Brain pericyte (primary cell): ENCODE results near the gene SCRG1.

Source experiments
- DNase-seq: peaks from one replicate; pipeline ENCODE4 v3.0.0-alpha.2; 2012; ENCODE audit warnings: low read depth, low spot score

SCRG1 gene

DNA sequence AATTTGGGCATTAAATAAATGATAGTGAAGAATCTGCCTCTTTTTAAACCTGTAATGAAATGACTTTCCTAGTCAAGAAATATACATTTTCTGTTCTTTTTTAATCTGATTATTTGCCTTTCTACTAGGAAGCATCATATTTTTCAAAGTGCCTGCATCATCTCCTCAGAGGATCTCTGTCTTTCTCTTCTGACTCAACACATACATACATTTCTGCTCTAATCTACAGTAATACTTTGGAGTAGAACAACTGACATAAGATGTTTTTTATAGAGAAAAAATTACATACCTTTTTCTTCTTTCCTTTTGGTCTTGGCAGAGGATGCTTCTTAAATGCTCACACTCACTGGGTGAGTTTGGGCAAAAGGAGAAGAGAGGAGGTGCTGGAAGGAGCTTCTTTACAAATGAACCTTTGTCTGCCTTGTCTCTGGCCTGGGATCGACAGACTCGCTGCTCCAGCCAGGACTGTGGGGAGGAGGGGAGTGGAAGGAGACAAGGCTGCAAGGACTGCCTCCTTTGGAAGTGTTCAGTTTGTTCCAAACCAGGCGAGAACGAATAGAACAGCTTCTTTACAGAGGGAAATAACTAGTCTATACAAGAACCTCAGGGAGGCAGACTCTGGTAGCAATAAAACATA, at the start of gene SCRG1:
Gene SCRG1, minus strand, starts transcription at position 338 of the 637 bp plus-strand sequence. CDS start 7,702 bp downstream, outside the sequence.
- DNase-seq = no peak

DNA sequence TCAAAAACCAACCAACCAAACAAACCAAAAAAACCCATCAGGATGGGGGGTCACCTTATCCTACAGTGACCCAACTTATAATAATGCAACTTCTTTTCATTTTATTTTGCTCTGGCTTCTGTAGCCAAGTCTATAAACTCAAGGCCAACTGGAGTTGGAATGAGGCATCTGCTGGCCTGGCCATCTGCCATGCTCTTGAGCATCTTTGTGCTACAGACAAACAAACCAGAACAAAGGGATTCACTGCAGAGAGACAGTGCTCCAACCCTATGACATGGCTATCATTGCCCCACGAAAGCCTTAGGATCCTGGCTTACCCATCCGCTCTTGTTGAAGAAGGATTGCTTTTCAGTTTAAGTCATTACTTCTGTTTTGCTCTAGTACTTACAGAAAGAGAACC, 49.2 kb upstream of the SCRG1 start:
- DNase-seq = no peak

GRCh38 chr4:173446416-173446815, 47.5 kb upstream of the SCRG1 start:
- DNase-seq = no peak

DNA sequence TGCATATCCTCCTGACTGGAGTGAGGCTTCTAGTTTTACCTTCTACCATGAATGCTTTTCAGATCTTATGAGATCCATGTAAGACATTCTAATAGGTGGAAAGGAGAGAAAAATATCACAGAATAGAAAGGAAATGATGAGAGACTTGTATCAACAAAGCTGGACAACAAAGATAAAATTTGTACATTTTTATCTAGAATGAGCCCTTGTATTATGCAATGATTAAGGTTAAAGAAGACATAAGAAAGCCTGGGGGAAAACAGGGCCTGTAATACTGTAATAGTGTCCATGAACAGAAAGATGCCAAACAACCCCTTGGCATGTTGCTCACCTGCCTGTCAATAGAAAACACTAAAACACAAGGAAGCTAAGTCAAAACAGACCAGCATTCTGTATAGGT, 44.2 kb upstream of the SCRG1 start:
- no peak for DNase-seq

DNA sequence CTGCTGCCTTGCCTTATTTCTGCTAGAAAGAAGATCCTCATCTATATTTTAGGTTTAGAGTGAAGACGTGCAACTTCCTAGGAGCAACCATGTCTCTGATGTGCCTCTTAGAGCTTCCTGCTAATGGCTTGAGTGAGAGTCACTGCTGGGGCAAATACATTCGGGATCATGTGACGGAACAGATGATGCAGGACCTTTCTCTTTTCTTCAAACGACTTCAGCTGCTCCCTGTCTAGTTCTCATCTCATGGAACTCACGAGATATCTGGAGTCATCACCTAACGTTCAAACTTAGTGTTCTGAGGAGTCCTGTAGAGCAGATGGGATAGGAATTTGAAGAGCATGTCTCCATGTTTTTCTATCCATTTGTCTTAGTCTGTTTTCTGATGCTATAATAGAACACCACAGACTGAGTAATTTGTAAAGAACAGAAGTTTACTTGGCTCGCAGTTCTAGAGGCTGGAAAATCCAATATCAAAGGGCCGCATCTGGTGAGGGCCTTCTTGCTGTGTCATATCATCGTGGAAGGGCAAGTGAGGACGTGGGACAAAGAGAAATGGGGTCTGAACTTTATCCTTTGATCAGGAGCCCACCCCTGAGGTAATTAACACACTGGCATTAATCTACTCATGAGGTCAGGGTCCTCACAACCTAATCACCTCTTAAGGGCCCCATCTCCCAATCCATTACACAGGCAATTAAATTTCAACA, 43.5 kb upstream of the SCRG1 start:
- DNase-seq = no peak

DNA sequence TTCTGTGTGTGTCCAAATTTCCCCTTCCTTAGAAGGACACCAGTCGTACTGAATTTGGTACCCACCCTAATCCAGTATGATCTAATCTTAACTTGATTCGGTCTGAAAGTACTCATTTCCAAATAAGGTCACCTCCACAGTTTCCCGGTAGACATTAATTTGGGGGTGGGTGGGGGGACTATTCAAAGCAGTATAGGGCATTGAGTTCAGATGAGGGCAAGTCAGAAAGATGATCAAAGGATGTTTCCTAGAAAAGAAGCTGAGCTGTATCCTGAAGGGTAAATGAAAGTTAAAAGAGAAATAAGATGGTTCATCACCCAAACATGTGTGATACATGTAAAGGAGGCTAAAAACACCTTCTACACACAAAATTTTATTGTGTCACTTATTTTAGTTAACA, 42.0 kb upstream of the SCRG1 start:
- DNase-seq = no peak

GRCh38 chr4:173436771-173437265, 37.9 kb upstream of the SCRG1 start:
- DNase-seq = no peak

GRCh38 chr4:173436149-173436579, 37.2 kb upstream of the SCRG1 start:
- no peak for DNase-seq

GRCh38 chr4:173434231-173434630, 35.3 kb upstream of the SCRG1 start:
- DNase-seq = no peak

DNA sequence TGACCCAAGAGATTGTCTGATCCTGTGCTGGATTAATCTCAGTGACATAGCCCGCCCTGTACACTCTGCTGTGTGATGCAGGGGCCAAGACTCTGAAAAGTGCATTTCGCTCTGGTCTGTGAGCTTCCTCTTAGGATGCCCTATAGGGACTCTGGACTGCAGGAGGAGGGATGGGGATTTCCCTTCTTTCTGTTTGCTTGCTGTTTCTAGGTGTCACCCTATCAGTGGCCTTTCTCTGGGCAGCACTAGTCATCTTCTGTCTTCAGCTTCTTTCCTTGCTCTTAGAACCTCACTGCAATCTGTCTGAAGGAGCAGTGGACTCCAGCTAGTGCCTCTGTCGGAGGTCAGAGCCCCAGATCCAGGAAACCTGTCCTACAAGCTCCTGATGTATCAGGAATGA, 34.5 kb upstream of the SCRG1 start:
- DNase-seq = no peak

- DNase-seq = no peak
Observed at GRCh38 chr4:173432430-173432829, 33.5 kb upstream of the SCRG1 start.

DNA sequence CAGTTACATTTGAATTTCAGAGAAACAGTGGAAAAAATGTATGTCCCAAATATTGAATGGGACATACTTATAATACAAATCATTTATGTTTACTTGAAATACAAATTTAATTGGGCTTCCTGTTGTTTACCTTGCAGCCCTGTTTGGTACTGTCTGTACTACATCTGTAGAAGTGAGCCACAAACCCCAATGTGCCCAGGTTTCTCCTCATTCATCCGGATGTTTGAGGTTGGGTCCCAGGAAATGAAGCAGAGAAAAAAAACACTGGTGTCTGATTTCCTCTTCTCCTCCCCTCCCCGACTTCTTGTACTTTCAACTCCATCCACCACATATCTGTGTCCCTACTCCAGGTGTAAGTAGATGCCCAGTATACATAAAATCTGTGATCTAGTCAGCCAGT, 27.1 kb upstream of the SCRG1 start:
- no peak for DNase-seq

GRCh38 chr4:173424899-173425805, 26.2 kb upstream of the SCRG1 start:
- no peak for DNase-seq

GRCh38 chr4:173420801-173421200, 21.9 kb upstream of the SCRG1 start:
- DNase-seq = no peak

- no peak for DNase-seq
Observed at GRCh38 chr4:173420324-173420752, 21.4 kb upstream of the SCRG1 start.

DNA sequence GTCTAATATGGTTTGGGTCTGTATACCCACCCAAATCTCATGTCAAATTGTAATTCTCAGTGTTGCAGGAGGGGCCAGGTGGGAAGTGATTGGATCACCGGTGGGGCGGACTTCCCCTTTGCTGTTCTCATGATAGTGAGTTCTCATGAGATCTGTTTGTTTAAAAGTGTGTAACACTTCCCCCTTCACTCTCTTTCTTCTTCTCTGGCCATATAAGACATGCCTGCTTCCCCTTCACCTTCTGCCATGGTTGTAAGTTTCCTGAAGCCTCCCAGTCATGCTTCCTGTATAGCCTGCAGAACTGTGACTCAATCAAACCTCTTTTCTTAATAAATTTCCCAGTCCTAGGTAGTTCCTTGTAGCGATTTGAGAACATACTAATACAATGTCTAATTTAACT, 19.7 kb upstream of the SCRG1 start:
- DNase-seq = no peak

DNA sequence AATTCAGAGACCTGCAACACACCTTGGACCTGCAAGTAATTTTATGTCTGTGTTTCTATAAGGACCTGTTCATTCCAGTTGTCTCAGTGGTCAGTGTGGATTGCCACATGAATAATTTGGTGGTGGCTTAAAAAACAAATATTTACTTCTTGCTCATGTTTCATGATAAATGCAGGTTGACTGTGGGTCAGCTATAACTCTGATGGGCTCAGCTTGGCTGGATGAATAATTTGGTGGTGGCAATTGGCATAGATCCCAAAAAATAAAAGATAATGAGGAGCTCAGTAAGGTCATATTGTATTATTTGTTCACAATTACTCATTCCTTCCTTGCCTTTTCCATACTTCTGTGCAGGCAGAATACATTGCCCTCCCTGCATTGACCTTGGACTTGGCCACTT, 18.9 kb upstream of the SCRG1 start:
- DNase-seq = no peak

DNA sequence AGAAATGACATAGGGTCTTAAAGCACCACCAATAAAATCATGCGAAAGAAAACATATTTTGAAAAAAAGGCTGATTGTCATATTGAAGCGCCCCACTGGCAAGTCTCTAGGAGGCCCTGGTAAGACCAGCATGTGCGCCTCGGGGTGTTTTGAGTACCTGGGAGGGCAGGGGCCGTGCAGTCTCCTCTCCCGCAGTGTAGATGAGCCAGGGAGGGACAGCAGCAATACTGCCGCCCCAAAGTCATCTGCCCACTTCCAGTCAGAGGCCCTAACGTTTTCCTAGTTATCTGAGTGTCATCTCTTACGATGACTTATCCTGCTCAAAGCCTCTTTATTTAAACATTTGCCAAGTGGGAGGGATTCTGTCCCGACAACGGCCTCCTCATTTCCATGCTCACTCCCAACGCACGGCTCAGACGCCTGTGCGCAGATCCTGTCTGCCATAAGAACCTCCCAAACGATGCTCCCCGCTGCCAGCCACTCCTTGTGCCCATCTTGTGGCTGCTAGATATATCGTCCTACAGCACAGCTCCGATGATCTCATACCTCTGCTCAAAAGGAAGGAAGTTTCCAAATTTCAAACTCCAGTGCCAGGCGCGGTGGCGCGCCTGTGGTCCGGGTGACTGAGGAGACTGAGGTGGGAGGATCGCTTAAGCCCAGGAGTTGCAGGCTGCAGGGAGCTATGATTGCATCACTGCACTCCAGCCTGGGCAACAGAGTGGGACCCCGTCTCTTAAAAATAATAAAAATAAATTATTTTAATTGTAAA, 17.2 kb upstream of the SCRG1 start:
- no peak for DNase-seq

DNA sequence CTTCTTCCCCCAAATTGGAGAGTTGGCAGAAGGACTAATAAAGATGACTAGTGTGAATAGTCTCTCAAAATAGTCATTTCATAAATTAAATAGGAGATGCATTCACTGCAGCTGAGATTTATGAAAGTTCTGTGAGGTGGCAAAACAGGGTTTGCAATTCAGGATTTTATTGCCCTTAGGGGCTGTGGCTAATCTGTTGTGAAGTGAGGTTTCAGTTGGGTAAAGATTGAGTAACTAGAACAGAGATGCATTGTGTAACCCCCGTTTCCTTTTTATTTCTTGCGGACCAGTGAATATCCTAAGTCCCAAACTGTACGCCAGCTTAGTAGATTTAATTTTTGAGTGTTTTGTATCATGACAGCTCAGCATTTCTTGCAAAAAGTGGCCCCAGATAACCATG, 16.2 kb upstream of the SCRG1 start:
- DNase-seq = no peak

DNA sequence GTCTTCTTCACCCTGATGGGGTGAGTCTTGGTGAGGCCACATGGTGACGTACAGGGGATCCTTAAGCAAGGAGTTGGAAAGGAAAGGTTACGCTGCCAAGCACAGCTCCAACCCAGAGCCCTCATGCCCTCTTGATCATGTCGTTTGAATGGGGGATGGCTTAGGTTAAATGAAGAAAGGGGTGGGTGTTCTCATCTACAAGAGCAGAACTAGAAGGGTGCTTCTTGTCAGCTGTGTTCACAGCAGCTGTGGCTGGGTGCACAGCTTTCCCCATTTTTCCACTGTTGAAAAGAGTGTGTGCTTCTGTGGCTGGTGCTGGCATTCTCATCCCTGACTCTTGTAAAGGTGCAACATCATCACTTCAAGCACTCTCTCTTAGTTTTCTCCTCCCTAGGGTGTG, 15.5 kb upstream of the SCRG1 start:
- DNase-seq = no peak

GRCh38 chr4:173413036-173413435, 14.1 kb upstream of the SCRG1 start:
- no peak for DNase-seq
